OCI-LY7 (cell line): ENCODE data around the gene LAX1. TPM values are rescaled to one million over a fixed set of nuclear protein-coding genes. Genes with fewer than 3 reads are reported as not detected.
"Not testable (repeated sequence)": the region's sequence is repeated elsewhere in the genome, so short reads cannot be mapped to it uniquely, and the experiment has no call there.

Experiments
- BruUV-seq: library from RNA; stranded (reverse); fragments of 400-500 nt; replicated peaks from 2 replicates; lab custom pipeline; 2021; lab: Mats Ljungman, UMichigan
- CTCF ChIA-PET: fragments of 300-600 bp; sonication (Branson Sonifier 250); formaldehyde crosslinking; loops from one replicate; lab custom pipeline; 2022; ENCODE audit warnings: antibody characterized with exemption; ENCODE audit not compliant: unreplicated experiment; lab: Charles Lee
- POLR2A ChIA-PET: fragments of 300-600 bp; sonication (Branson Sonifier 250); formaldehyde crosslinking; loops from one replicate; lab custom pipeline; 2022; ENCODE audit warnings: antibody characterized with exemption; lab: Charles Lee
- DNase-seq: peaks from one replicate; pipeline ENCODE4 v3.0.0-alpha.2; 2015; ENCODE audit warnings: low spot score
- H2AFZ ChIP-seq: fragments of 200-600 bp; sonication (generic), shearing (Covaris generic); 2 replicates; pipeline ENCODE4 v1.6.1; 2014; ENCODE audit warnings: mild to moderate bottlenecking, antibody characterized with exemption, low read length, moderate library complexity
- H3K27ac ChIP-seq: fragments of 200-600 bp; sonication (generic); 2 replicates; pipeline ENCODE4 v1.5.1; 2014; ENCODE audit warnings: mixed run types, low read depth, mild to moderate bottlenecking, moderate library complexity, low read length, inconsistent platforms; ENCODE audit not compliant: poor library complexity, severe bottlenecking
- H3K36me3 ChIP-seq: fragments of 200-600 bp; sonication (generic); 2 replicates; pipeline ENCODE4 v1.6.1; 2014; ENCODE audit warnings: mild to moderate bottlenecking, antibody characterized with exemption, low read length, moderate library complexity, mixed read lengths; ENCODE audit not compliant: insufficient read depth
- H3K4me1 ChIP-seq: fragments of 200-600 bp; sonication (generic); 2 replicates; pipeline ENCODE4 v1.5.1; 2014; ENCODE audit warnings: mild to moderate bottlenecking, low read length; ENCODE audit not compliant: insufficient read depth, poor library complexity, severe bottlenecking
- H3K4me2 ChIP-seq: fragments of 200-600 bp; sonication (generic); 2 replicates; pipeline ENCODE4 v1.6.1; 2014; ENCODE audit warnings: mild to moderate bottlenecking, low read length
- H3K4me3 ChIP-seq: fragments of 200-600 bp; sonication (generic); 2 replicates; pipeline ENCODE4 v1.5.1; 2014; ENCODE audit warnings: mild to moderate bottlenecking, low read depth, low read length; ENCODE audit not compliant: poor library complexity, severe bottlenecking
- H3K79me2 ChIP-seq: fragments of 200-600 bp; sonication (generic); 2 replicates; pipeline ENCODE4 v1.6.1; 2016; ENCODE audit warnings: low read depth, mild to moderate bottlenecking, low read length, moderate library complexity, mixed read lengths; ENCODE audit not compliant: insufficient read depth
- H3K9me2 ChIP-seq: fragments of 200-600 bp; sonication (generic); 2 replicates; pipeline ENCODE4 v1.6.1; 2016; ENCODE audit warnings: mild to moderate bottlenecking, low read length, mixed read lengths; ENCODE audit not compliant: insufficient read depth
- H3K9me3 ChIP-seq: fragments of 200-600 bp; sonication (generic); 2 replicates; pipeline ENCODE4 v1.6.1; 2014; ENCODE audit warnings: mild to moderate bottlenecking, mixed run types, low read length, mixed read lengths
- H4K20me1 ChIP-seq: fragments of 200-600 bp; sonication (generic); 2 replicates; pipeline ENCODE4 v1.6.1; 2014; ENCODE audit warnings: mild to moderate bottlenecking, antibody characterized with exemption, low read length, moderate library complexity, mixed read lengths; ENCODE audit not compliant: insufficient read depth
- CTCF ChIP-seq: fragments of 200-600 bp; sonication (generic); conservative IDR thresholded peaks from 2 replicates; pipeline ENCODE4 v1.5.1; 2014; ENCODE audit warnings: mild to moderate bottlenecking, antibody characterized with exemption, low read length, moderate library complexity, mixed read lengths
- EZH2phosphoT487 ChIP-seq: fragments of 200-600 bp; sonication (generic); IDR thresholded peaks from 2 replicates; pipeline ENCODE4 v1.6.1; 2018; ENCODE audit warnings: low read depth, borderline replicate concordance, mild to moderate bottlenecking, mixed run types, antibody characterized with exemption, low read length, moderate library complexity, mixed read lengths
- intact Hi-C: fragments of 100-400 bp; cut with micrococcal nuclease; formaldehyde crosslinking; loops from one replicate; pipeline ENCODE4 v1.10.0; 2022; ENCODE audit not compliant: unreplicated experiment
- total RNA-seq, 2 experiments: library from RNA; depleted of rRNA in 1 of 2; stranded (reverse); fragments of >200 nt in 1 of 2; shearing (Covaris generic) in 1 of 2; gene quantifications; 2 replicates each; pipeline ENCODE4 v1.2.3, GENCODE V29; 2014 to 2022

Gene LAX1
- total RNA-seq, 2 experiments from 2014 or later: 20.3 to 63.8 TPM

DNA sequence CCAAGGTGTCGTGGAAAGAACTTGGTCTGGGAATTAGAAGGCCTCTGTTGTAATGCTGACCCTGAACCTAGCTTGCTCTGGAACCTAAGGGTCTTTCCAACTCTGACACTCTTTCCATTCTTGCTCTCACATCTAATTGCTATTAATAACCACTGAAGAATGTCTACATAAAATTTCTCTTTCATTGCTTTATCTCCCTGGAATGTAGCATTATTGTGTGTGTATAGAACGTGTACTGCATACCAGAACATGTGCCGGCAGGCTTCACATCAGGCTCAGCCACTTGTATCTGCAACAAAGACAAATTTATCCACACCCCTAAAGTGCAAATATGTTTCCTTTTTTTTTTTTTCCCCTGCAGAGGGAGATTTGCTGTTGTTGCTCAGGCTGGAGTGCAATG lies 13.9 kb upstream of the LAX1 start:
- H3K9me3 ChIP-seq: no peaks in the 10 kb centered on the region
- no peak overlapping the region for H3K27ac ChIP-seq
- no peak overlapping the region; the same call in 1 of the 2 replicates for H2AFZ ChIP-seq
- H3K79me2 ChIP-seq: no peaks in the 10 kb centered on the region; the same call in 1 of the 2 replicates
- intact Hi-C loops: loop anchor here (5.0 kb wide), 1 partner anchor 454 kb away; no protein-coding TSS in a partner anchor
- TF ChIP-seq CTCF: no peak
- no peak for TF ChIP-seq EZH2phosphoT487
- H3K9me2 ChIP-seq: no peaks in the 10 kb centered on the region
- no peaks in the 10 kb centered on the region for H4K20me1 ChIP-seq
- peaks cover 52% of the 10 kb centered on the region for H3K4me1 ChIP-seq
- ChIA-PET CTCF (no interaction called here), POLR2A (interaction anchor here (0.6 to 8.9 kb wide), 5 partner anchors 10 to 386 kb away, joined by 3 to 84 read pairs (median 5); partner anchors contain the start of gene LAX1)
- no peak for DNase-seq
- no peaks in the 10 kb centered on the region for H3K36me3 ChIP-seq
- H3K4me3 ChIP-seq: no peak overlapping the region
- H3K4me2 ChIP-seq: no peak overlapping the region
- no TSS peak for BruUV-seq

DNA sequence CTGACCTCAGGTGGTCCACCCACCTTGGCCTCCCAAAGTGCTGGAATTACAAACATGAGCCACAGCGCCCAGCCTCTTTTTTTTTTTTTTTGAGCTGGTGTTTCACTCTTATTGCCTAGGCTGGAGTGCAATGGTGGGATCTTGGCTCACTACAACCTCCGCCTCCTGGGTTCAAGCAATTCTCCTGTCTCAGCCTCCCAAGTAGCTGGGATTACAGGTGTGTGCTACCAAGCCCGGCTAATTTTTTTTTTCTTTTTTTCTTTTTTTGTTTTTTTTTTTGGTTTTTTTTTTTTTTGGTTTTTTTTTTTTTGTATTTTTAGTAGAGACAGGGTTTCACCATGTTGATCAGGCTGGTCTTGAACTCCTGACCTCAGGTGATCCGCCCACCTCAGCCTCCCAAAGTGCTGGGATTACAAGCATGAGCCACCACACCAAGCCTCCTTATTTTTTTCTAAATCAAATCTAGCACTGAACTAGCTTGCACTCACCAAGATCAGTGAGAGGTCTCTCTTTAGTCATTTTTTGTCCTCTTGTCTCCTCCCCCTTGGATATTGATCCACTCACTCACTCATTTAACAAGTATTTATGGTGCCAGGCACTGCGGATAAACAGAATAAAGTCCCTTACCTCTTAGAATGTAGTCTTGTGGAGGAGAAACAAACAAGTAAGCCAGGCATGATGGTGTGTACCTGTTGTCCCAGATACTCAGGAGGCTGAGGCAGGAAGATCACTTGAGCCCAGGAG lies 13.2 kb upstream of the LAX1 start:
- intact Hi-C loops: loop anchor here (5.0 kb wide), 1 partner anchor 454 kb away; no protein-coding TSS in a partner anchor
- DNase-seq, H3K79me2 ChIP-seq, H3K4me3 ChIP-seq, H2AFZ ChIP-seq, H3K9me2 ChIP-seq, H4K20me1 ChIP-seq, H3K36me3 ChIP-seq, BruUV-seq, H3K4me2 ChIP-seq, H3K9me3 ChIP-seq: not testable (repeated sequence)
- POLR2A ChIA-PET: interaction anchor here (0.7 to 8.9 kb wide), 4 partner anchors 11 to 386 kb away, joined by 3 to 84 read pairs (median 38); partner anchors contain the start of gene LAX1
- H3K27ac ChIP-seq: peak overlapping the region; percentile 98
- H3K4me1 ChIP-seq: peaks cover 59% of the 10 kb centered on the region
- CTCF ChIA-PET: interaction anchor here (0.6 kb wide), 3 partner anchors 11 to 40 kb away, joined by 3 to 4 read pairs (median 3); no protein-coding TSS in a partner anchor

DNA sequence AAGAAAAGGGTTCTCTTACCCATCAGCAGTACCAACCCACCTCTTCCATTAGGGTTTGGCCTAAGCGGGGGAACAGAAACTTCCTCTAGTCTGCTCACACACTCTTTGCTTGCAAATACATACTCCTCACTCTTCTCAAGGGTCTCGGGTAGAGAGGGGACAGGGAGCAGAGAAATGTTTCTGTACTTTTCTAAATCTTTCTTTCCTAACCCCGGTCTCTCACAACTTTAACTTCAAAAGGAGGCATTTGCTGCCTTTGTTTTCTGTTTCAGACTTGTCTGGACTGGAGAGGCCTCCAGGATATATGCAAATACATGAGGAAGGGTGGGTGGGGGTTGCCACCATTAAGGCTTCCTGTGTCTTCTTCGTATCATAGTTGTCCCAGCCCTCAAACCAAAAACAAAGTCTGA lies 10.5 kb upstream of the LAX1 start:
- DNase-seq: peak; percentile 88
- no peak for TF ChIP-seq CTCF
- no peak for TF ChIP-seq EZH2phosphoT487
- Histone ChIP-seq H3K36me3 (no peaks in the 10 kb centered on the region), H3K9me2 (no peaks in the 10 kb centered on the region), H2AFZ (peak overlapping the region; percentile 64; the same call in 1 of the 2 replicates), H3K4me3 (peak overlapping the region; percentile 57), H4K20me1 (no peaks in the 10 kb centered on the region), H3K27ac (peak overlapping the region; percentile 98), H3K9me3 (no peaks in the 10 kb centered on the region; the same call in 1 of the 2 replicates), H3K79me2 (no peaks in the 10 kb centered on the region; the same call in 1 of the 2 replicates), H3K4me2 (peak overlapping the region; percentile 81), H3K4me1 (peaks cover 69% of the 10 kb centered on the region)
- intact Hi-C loops: loop anchor here (1.0 to 5.0 kb wide), 2 partner anchors 11 to 457 kb away; partner anchors contain the start of gene LAX1
- CTCF ChIA-PET: no interaction called here
- BruUV-seq: no TSS peak
- POLR2A ChIA-PET: interaction anchor here (0.6 to 8.9 kb wide), 3 partner anchors 10 to 260 kb away, joined by 3 to 84 read pairs (median 70); partner anchors contain the start of genes LAX1 and OPTC
